ENCODE data around the gene ITGBL1. TPM values are rescaled to one million over a fixed set of nuclear protein-coding genes. Genes with fewer than 3 reads are reported as not detected.

Gene ITGBL1
- total RNA-seq, 1 donor from 2014 or later = 3.1 TPM

DNA sequence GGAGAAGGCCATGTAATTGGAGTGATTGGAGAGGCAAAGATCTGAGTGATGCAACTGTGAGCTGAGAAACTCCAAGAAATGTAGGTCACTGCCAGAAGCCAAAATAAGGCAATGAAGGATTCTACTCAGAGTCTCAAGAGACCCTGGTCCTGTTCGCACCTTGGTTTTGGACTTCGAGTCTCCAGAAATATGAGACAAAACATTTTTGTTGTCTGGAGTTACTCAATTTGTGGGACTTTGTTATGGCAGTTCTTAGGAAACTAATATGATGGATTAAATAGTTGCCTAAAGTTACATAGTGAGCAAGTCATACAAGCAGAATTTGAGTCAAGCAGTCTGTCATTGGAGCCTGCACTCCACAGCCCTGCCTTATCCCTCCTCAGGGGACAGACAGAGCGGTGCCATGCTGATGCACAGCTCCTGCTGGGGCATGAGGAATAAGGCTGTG lies 104.2 kb downstream of the ITGBL1 start:
- DNase-seq (ENCODE audit: low read depth) = no peak

DNA sequence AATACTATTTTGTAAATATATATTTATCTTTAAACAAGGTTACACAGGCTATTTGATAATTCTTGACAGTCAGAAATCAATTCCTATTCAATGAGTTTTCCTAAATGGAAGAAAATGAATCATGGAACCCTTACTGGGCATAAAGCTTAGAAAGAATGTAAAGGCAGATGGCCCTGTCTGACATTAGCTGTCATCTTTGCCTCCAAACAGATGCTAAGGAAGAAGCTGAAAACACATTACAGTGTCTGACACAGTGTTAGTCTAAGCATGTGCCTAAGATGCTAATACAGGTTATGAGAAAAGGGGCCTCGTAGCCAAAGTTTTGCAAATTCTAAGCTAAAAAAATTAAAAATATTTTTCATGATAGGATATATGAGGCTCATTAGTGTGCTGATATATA lies 112.8 kb downstream of the ITGBL1 start:
- DNase-seq (ENCODE audit: low read depth) = no peak

DNA sequence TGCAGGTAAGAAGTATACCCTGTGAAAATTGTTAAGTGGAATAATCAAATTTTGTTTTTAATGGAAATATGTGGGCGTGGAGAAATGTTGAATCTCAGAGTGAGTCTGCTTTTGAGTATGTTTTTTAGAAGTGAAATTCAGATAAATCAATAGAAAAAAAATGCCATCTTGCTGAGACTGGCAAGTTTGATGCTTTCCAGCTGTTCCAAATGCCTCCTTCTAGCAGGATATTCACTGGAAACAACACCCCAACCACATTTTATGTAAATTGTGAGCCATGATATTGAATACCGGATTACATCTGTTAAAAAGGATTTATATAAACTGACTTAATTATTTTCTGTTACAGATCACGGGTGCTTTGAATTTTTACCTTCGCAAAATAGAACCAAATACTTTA lies 115.4 kb downstream of the ITGBL1 start:
- DNase-seq (ENCODE audit: low read depth) = no peak

DNA sequence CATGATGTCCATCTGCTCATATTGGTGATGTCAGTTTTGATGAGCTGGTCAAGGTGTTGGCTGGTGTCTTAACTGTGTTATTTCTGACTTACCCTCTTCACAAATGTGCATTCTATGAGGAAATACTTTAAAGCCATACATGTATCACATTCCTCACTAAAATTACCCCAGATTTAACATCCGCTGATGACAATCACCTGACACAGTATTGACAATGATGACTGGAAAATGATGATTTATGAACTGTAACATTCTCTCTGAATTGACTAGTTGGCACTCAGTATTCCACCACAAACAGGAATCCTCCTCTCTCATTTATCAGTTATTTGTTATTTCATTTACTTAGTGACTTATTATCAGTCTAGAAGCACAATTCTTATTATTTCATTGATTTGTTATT lies 117.3 kb downstream of the ITGBL1 start:
- DNase-seq (ENCODE audit: low read depth) = no peak

DNA sequence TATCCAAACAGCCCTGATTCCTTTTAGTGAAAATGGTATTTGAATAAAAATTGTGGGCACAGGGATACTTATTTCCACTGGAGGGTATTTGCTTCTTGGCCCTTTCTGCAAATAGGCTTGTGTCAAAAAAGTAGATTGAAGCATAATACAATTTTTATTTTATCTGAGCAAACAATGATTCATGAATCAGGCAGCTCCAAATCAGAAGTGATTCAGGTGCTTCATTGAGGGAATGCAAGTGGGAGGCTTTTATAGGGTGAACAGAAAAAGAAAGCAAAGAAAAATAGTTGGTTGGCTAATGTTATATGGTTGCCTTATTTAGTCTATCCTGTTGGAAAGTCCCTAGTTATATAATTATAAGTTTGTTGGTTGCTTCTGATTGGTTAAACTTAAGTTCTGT lies 117.9 kb downstream of the ITGBL1 start:
- peak; percentile 84 for DNase-seq (ENCODE audit: low read depth)

DNA sequence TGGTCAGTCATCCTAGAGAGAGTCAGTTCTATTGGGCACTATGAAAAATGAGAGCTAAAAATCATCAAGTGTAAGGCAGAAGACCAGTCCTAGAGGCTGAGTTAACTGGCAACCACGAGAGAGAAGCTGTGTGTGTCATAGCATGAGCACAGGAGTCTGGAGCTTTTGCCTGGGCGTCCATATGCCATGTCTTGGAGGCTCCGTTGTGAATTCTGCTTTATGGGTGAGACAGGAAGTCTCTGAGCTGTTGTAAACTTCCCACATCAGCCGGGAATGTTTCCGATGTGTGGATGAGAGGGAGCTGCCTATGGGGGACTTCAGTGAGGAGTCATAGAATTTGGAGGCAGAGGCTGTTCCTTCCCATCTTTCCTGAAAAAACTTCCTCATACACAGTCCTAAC lies 120.0 kb downstream of the ITGBL1 start:
- DNase-seq (ENCODE audit: low read depth) = no peak

DNA sequence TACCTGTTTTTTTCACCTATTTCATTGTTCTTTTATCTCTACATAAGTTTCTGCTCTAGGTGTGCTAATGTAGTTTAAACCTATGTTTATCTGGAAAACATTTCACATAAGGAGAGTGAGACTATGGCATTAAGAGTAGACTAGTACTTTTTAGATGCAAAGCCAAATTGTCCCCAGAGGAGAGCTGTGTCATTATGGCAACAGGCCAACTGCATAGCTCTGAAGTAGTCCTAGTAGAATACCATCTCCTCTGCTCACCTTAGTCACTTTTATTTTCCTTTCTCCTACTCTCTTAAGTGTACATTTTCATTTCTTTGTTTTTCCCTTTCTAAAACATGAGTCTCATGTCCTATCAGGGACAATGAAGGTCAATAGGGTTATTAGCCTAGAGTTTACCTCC lies 123.1 kb downstream of the ITGBL1 start:
- DNase-seq (ENCODE audit: low read depth) = peak; percentile 37

DNA sequence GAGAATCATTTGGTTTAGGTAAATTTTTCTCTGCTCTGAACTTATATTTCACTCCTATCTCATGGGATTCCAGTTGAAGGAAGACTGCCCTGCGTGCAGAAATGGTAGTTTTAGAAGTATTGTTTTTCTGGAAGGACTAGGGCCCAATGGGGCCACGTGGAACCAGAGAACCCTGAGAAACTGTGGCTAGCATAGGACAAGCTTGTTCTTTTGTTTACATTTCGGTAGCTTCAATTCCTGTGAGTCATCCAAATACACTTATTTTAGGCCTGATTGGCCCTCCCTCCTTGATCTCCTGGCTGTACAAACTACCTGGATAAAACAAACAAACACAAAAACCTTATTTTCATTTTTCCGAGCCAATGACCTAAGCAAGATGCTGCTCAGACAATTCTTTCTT lies 124.0 kb downstream of the ITGBL1 start:
- DNase-seq (ENCODE audit: low read depth) = peak; percentile 31

DNA sequence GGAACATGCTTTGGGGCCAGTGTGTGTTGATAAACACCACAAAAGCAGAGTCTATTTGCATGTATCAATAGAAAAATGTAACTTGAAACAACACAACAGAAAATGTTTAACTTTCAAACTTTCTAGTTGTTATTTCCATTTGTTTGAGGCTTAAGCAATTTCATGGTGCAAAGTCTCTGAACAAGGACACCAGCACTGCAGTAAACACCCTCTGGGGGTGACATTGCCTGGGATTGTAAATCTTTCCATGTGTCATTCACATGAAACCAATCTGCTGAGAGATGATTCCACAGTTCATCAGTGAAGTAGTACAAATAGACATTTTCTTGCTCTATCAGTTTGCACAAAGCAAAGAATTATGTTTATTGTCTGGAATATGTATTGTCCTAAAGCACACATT lies 124.5 kb downstream of the ITGBL1 start:
- DNase-seq (ENCODE audit: low read depth) = peak; percentile 1

DNA sequence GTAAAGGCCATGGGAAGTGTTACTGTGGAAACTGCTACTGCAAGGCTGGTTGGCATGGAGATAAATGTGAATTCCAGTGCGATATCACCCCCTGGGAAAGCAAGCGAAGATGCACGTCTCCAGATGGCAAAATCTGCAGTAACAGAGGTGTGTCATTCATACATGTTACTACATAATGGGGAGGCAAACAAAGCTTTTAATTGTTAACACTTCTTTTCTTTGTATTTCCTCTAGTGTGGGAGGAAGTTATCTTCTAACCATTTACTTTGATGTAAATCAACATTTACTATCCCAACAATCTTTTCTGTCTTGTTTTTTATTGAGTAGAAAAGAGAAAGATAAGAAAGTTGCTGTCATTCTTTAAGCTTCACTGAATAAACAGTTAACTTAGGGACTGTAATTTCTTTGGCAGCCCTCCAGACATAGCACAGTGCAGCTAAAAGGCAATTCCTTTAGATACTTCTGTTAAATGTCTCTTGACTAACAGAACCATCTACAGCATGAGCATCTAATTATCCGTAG lies 126.9 kb downstream of the ITGBL1 start:
- peak; percentile 67 for DNase-seq (ENCODE audit: low read depth)

DNA sequence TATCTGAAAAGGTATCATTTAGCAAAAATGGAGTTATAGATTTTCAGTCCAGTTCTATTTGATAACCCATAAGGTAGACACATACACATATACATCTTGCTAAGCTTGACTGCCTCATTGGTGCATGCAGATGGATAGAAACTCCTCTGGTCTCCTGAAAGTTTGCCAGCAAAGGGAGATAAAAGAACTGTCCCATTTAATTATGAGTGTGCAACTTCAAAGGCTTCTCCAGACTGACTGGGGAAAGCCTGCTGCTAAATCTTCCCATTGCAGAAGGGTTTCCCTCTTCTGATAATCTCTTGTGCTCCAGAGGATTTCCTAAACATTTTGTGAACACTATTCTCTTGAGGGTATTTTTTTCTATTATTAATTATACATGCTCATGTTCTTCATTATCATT lies 131.9 kb downstream of the ITGBL1 start:
- DNase-seq (ENCODE audit: low read depth) = no peak

DNA sequence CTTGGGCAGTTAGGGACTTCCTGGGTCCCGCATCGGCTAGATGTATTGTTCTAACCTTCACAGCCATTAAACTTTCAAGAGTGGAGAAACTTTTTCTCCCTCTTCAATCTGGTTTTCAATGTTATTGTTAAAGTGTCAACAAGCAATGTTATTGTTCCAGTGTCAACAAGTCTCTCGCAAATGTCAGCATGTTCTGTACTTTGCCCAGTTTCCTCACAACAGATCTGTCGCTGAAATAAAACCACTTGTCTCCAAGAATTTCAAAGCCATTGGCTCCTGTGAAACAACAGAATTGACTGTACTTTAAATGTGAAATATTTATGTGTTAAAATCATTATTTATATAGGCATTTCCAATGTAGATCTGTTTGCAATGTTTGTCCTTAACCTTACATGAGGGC lies 138.0 kb downstream of the ITGBL1 start:
- DNase-seq (ENCODE audit: low read depth) = no peak

DNA sequence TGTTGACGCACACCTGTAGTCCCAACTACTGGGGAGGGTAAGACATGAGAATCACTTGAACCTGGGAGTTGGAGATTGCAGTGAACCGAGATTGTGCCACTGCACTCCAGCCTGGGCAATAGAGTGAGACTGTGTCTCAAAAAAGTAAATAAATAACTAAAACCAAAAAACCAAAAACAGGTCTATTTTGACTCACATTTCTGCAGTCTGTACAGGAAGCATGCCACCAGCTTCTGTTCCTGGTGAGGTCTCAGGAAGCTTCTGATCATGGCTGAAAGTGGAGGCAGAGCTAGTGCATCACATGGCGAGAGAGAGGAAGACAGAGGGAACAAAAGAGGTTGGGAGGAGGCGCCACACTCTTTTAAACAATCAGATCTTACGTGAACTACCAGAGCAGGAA lies 142.5 kb downstream of the ITGBL1 start:
- DNase-seq (ENCODE audit: low read depth) = no peak

DNA sequence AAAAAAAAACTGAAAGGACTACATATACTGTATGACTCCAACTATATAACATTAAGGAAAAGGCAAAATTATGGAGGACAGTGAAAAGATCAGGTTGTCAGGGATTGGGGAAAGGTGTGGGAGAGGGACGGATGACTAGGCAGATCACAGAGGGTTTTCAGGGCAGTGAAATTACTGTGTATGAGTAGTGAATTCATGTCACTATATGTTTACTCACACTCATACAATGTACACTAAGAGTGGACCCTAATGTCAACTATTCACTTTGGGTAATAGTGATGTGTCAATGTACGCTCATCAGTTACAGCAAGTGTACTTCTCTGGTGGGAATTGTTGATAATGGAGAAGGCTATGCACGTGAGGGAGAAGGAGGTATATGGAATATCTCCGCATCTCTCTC lies 144.3 kb downstream of the ITGBL1 start:
- DNase-seq (ENCODE audit: low read depth) = no peak

DNA sequence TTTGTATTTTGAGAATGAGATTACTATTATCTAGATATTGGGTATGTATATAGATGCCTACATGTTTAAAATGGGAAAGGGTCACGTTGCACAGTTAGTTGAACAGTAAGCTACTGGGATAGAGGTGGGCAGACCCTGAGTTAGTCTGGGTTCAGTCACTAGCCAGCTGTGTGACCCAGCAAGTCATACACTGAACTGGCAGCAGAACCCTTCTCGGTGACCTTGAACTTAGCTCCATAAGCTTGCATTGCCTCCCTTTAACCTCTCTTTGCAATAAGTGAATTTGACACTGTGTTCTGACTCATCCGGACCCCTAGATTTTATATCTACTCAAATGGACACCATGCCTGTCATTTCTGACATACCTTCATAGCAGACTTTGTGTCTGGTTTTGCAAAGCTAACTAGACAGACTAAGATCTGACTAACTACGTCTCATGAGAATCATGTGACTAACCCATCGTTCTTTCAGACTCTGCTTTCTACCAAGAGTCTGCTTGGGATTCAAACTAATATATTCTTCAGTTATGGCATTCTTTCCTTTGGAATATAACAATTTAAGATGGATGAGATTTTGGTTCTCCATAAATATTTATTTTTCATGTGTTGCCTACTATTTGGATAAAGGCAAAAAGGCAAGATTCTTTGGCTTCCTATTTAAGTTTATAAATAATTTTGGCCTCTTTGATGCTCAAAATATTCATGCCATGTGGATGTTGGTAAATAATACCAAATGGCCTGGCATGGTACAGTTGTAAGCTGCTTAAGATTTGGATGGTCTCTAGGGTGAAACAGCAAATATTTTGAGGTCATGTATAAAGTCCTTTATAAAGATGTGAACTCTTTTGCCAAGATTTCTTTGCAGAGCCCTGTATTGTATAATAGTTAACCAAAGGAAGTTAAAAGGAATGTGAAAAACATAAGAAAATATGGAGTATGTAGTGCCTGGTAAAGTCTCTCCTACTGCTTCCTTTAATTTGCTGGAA lies 159.3 kb downstream of the ITGBL1 start:
- DNase-seq (ENCODE audit: low read depth) = no peak

DNA sequence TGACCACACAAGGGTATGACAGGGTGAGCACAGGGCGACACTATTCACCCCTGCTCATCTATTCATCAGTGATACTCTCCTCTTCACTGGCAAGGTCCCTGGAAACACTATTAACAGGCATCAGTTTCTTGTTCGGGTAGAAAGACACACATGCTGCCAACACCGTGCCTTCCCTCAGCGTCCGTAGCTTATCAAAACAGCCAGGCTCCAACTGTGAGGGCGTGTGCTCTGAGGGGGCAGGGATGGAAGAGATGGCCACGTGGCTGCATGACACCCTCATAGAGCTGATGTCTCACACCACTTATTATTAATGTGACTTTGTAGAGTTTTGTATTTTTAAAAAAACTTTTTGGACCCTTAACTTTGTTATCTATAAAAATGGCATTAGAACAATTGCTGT lies 160.3 kb downstream of the ITGBL1 start:
- no peak for DNase-seq (ENCODE audit: low read depth)

DNA sequence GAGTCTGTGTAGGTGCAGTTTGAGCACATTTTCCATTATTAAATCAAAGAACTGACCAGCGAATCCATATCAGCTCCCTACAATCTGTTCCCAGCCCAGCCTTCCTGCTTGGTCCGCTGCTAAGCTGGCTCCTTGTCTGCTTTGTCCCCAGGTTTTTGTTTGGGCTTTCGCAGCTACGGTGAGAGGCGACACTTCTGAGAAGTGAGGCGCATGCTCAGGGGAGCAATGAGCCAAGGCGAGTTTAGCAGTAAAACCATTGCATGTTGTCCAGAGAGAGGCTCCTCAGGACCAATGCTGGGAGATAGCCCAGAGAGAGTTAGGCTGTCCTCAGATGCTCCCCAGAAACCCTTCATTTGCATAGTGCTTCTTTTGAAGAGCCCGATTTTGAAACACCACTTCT lies 162.0 kb downstream of the ITGBL1 start:
- no peak for DNase-seq (ENCODE audit: low read depth)

DNA sequence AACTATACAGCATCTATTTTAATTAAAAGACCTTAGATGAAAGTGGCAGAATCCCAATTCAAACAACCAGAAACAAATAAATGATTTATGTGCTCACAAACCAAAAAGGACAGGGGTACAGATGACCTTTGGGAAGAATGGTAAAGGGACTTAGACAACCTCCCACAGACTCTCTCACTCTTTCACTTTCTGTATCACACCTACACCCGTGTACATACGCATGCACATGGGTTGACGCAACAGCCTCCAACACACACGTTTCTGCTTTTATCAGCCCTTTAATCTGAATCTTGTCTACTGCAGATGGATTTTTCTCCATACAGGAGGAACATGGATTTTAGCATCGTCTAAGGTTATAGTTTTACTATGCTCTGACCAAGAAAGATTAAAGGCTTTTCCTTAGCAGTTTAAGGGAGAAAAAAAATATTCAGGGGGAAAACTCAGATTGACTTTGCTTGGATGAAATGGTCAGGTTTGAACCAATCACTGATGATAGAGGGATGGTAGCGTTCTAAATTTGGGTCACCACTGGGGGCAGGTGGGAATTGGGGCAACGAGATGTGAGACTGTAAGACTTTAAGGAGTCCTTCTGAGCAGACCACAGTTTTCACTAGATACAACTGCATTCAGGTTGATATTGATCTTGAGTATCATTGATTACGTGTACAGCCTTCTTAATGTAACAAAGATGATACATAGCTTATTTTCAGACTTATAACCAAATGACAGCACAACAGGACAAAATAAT lies 166.1 kb downstream of the ITGBL1 start:
- DNase-seq (ENCODE audit: low read depth) = no peak

DNA sequence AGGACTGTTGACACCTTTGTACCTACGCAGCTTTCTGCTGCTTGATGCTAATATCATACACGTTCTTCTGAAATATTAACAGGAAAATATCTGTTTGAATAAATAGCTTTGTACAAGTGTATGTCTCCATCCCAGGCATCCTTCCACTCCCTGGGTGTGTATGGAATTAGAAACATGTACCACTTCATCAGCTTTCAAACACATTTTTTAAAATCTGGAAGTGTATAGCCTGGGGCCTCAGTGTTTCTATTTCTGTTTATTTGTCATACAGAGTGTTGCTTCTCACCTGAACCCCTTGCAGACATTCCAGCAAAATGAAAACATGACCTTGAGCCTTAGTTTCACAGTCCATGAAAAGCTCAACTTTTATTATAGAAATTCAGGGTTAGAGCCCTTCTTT lies 168.6 kb downstream of the ITGBL1 start:
- DNase-seq (ENCODE audit: low read depth) = peak; percentile 50

DNA sequence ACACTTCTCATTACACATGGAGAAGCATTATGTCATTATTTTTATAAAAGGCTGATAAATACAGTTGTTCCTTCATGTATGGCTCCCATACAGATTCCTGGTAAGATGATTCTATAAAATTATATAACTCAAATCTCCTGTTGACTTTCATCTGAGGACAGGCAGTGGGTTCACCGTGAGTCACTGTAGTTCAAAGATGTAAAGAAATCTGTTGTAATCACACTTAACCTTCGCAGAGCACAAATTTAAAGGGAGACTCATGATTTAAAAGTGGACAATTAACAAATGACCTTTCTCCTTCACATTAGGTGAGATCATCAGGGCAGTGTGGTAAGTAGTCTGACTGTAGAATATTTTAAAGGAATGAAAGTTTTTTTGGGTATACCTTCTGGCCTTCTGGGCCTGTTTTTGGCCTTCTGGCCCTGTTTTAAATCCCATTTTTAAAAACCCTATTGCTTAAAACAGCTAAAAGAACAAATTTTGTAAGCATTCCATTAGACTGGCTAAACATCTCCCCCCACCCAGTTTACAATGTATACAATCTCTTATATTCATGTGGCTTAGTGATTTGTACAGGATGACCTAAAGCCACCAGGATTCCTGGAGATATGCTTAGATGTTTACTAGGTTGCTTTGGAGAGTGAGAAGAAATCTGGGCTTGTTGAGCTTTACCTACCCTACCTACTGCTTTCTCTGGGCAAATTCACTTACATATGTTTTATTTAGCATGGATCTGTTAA lies 171.2 kb downstream of the ITGBL1 start:
- DNase-seq (ENCODE audit: low read depth) = peak; percentile 71

DNA sequence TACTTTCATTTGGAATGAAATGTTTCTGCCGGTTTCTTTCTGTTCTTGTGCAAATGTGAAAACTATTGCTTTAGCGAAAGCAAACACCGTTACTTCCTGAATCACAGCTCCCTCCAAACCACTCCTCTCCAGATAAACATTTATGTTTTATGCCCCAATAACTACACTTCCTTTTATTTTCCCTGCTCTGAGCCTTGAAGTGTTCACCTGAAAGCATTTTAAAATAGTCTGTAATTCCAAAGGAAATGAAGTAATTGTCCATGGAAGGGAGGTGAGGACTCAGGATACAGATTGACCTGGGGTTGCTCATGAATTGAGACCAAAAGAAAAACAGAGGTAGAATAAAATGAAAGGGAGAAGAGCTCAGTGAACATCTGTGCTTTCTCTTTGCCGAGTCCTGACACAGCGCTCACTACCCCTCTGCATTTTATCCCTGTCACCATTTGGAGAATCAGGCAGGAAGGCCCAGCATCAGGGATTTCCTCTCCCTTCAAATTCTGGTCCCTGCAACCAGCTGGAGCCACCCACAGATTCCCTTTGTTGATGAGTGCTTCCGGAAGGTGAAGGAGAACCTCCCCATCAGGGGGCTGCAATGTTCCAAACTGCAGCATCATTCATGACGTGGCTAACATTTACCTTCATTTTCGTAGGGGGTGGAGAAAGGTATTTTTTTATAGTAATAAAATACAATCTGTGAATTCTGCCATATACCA lies 171.9 kb downstream of the ITGBL1 start:
- DNase-seq (ENCODE audit: low read depth) = peak; percentile 91

Data from renal cortical epithelial cell (primary cell).